ENCODE results near the gene KCNH1.

DNA sequence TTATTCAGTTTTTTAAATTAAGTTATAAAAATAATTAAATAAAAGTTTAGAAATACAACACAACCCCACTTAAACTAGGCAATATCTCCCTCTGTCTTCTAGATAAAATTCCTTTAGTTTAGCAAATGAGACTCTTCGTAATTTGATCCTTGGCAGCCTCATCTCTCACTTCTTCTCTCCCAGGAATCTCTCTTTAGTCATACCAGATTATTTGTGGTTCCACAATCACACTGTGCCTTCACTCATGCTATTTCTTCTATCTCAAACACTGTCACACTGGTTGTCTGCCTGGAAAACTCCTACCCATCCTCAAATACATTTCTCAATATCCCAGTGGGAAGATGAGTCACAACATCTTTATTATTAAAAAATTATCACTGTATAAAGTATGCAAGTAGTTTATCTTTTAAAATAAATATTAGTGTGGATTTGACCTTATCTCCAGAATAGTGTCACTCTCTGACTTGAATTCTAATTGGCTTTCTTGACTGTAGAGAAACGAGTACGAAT, 195.5 kb downstream of the KCNH1 start:
- TF ChIP-seq, protein P1, sequence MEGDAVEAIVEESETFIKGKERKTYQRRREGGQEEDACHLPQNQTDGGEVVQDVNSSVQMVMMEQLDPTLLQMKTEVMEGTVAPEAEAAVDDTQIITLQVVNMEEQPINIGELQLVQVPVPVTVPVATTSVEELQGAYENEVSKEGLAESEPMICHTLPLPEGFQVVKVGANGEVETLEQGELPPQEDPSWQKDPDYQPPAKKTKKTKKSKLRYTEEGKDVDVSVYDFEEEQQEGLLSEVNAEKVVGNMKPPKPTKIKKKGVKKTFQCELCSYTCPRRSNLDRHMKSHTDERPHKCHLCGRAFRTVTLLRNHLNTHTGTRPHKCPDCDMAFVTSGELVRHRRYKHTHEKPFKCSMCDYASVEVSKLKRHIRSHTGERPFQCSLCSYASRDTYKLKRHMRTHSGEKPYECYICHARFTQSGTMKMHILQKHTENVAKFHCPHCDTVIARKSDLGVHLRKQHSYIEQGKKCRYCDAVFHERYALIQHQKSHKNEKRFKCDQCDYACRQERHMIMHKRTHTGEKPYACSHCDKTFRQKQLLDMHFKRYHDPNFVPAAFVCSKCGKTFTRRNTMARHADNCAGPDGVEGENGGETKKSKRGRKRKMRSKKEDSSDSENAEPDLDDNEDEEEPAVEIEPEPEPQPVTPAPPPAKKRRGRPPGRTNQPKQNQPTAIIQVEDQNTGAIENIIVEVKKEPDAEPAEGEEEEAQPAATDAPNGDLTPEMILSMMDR (IDR thresholded peaks at IDR 0.05; ENCODE audit: insufficient read depth, low read depth, low read length) = no peak
- TF ChIP-seq EZH2 (IDR thresholded peaks at IDR 0.05; ENCODE audit: insufficient read depth, low read length) = no peak

Measured in astrocyte (in vitro differentiated cells and primary cell).